ENCODE data around the gene PLCL1. TPM values are rescaled to one million over a fixed set of nuclear protein-coding genes. Genes with fewer than 3 reads are reported as not detected.

Gene PLCL1
- total RNA-seq, 2 experiments from 2014 or later: 1.6 to 1.8 TPM

GRCh38 chr2:197883354-197884032 lies 79.1 kb downstream of the PLCL1 start:
- H3K4me1 Mint-ChIP-seq: peaks cover 4% of the 10 kb centered on the region
- H3K27me3 Mint-ChIP-seq: no peaks in the 10 kb centered on the region
- ChIA-PET POLR2A (no interaction called here), CTCF (interaction anchor here (0.7 kb wide), 1 partner anchor 25 kb away, joined by 3 read pairs; no protein-coding TSS in a partner anchor)
- no peak overlapping the region for H3K4me3 Mint-ChIP-seq
- DNase-seq: no peak
- H3K36me3 Mint-ChIP-seq (ENCODE audit: low read depth): no peaks in the 10 kb centered on the region
- no peak overlapping the region for H3K27ac Mint-ChIP-seq
- H3K9me3 Mint-ChIP-seq: peaks cover 3% of the 10 kb centered on the region

- no peaks in the 10 kb centered on the region for H3K36me3 Mint-ChIP-seq (ENCODE audit: low read depth)
- H3K27me3 Mint-ChIP-seq: no peaks in the 10 kb centered on the region
- H3K27ac Mint-ChIP-seq: no peak overlapping the region
- no peak overlapping the region for H3K4me3 Mint-ChIP-seq
- peaks cover 3% of the 10 kb centered on the region for H3K9me3 Mint-ChIP-seq
- no peak for DNase-seq
- POLR2A ChIA-PET: no interaction called here
- H3K4me1 Mint-ChIP-seq: peaks cover 9% of the 10 kb centered on the region
- CTCF ChIA-PET: no interaction called here
Observed at GRCh38 chr2:197884252-197884651, 79.9 kb downstream of the PLCL1 start.

- CTCF ChIA-PET: interaction anchor here (1.4 kb wide), 1 partner anchor 16 kb away, joined by 5 read pairs; no protein-coding TSS in a partner anchor
- POLR2A ChIA-PET: no interaction called here
- H3K27me3 Mint-ChIP-seq: no peaks in the 10 kb centered on the region
Observed at GRCh38 chr2:197885126-197885525, 80.7 kb downstream of the PLCL1 start.

GRCh38 chr2:197885587-197885986 lies 81.2 kb downstream of the PLCL1 start:
- H3K36me3 Mint-ChIP-seq (ENCODE audit: low read depth): no peaks in the 10 kb centered on the region

More at GRCh38 chr2:197885126-197885525, 80.7 kb downstream of the PLCL1 start:
- H3K9me3 Mint-ChIP-seq: peaks cover 3% of the 10 kb centered on the region
- H3K4me1 Mint-ChIP-seq: peaks cover 17% of the 10 kb centered on the region
- H3K4me3 Mint-ChIP-seq: no peak overlapping the region
- no peak overlapping the region for H3K27ac Mint-ChIP-seq
- DNase-seq: no peak
- H3K36me3 Mint-ChIP-seq (ENCODE audit: low read depth): no peaks in the 10 kb centered on the region

GRCh38 chr2:197888321-197888720 lies 83.9 kb downstream of the PLCL1 start:
- peaks cover 3% of the 10 kb centered on the region for H3K36me3 Mint-ChIP-seq (ENCODE audit: low read depth)
- DNase-seq: no peak
- H3K27me3 Mint-ChIP-seq: no peaks in the 10 kb centered on the region
- no peak overlapping the region for H3K4me3 Mint-ChIP-seq
- ChIA-PET CTCF (interaction anchor here (0.6 to 1.1 kb wide), 2 partner anchors 10 to 1036 kb away, joined by 3 to 4 read pairs; no protein-coding TSS in a partner anchor), POLR2A (no interaction called here)
- H3K27ac Mint-ChIP-seq: no peak overlapping the region
- H3K4me1 Mint-ChIP-seq: peaks cover 38% of the 10 kb centered on the region
- peaks cover 3% of the 10 kb centered on the region for H3K9me3 Mint-ChIP-seq

More at GRCh38 chr2:197885587-197885986, 81.2 kb downstream of the PLCL1 start:
- Mint-ChIP-seq H3K9me3 (peaks cover 3% of the 10 kb centered on the region), H3K4me3 (no peak overlapping the region), H3K27ac (no peak overlapping the region), H3K4me1 (peaks cover 17% of the 10 kb centered on the region), H3K27me3 (no peaks in the 10 kb centered on the region)
- ChIA-PET POLR2A (no interaction called here), CTCF (interaction anchor here (1.4 kb wide), 1 partner anchor 17 kb away, joined by 5 read pairs; no protein-coding TSS in a partner anchor)
- DNase-seq: no peak

GRCh38 chr2:197889041-197889440 lies 84.6 kb downstream of the PLCL1 start:
- peaks cover 3% of the 10 kb centered on the region for H3K9me3 Mint-ChIP-seq
- no peaks in the 10 kb centered on the region for H3K27me3 Mint-ChIP-seq
- peak; percentile 49 for DNase-seq
- H3K27ac Mint-ChIP-seq: peak overlapping the region; percentile 90
- H3K4me3 Mint-ChIP-seq: peak overlapping the region; percentile 18
- peaks cover 46% of the 10 kb centered on the region for H3K4me1 Mint-ChIP-seq
- H3K36me3 Mint-ChIP-seq (ENCODE audit: low read depth): peaks cover 3% of the 10 kb centered on the region
- ChIA-PET CTCF (interaction anchor here (1.1 to 1.3 kb wide), 3 partner anchors 11 to 32 kb away, joined by 3 read pairs; no protein-coding TSS in a partner anchor), POLR2A (no interaction called here)

GRCh38 chr2:197890168-197890567 lies 85.8 kb downstream of the PLCL1 start:
- POLR2A ChIA-PET: no interaction called here
- Mint-ChIP-seq H3K27ac (no peak overlapping the region), H3K4me3 (no peak overlapping the region), H3K9me3 (peaks cover 3% of the 10 kb centered on the region), H3K36me3 (ENCODE audit: low read depth) (peaks cover 4% of the 10 kb centered on the region), H3K4me1 (peaks cover 51% of the 10 kb centered on the region), H3K27me3 (no peaks in the 10 kb centered on the region)
- DNase-seq: no peak
- CTCF ChIA-PET: interaction anchor here (1.3 kb wide), 3 partner anchors 9 to 50 kb away, joined by 3 read pairs; no protein-coding TSS in a partner anchor

GRCh38 chr2:197891897-197892442 lies 87.6 kb downstream of the PLCL1 start:
- peak overlapping the region; percentile 86 for H3K27ac Mint-ChIP-seq
- no peak for DNase-seq
- H3K27me3 Mint-ChIP-seq: no peaks in the 10 kb centered on the region
- peak overlapping the region; percentile 43 for H3K4me3 Mint-ChIP-seq
- H3K36me3 Mint-ChIP-seq (ENCODE audit: low read depth): peaks cover 4% of the 10 kb centered on the region
- CTCF ChIA-PET: interaction anchor here (0.7 to 1.1 kb wide), 6 partner anchors 11 to 220 kb away, joined by 3 to 5 read pairs (median 3); no protein-coding TSS in a partner anchor
- H3K9me3 Mint-ChIP-seq: no peaks in the 10 kb centered on the region
- H3K4me1 Mint-ChIP-seq: peaks cover 51% of the 10 kb centered on the region
- POLR2A ChIA-PET: no interaction called here

GRCh38 chr2:197893403-197894177 lies 89.2 kb downstream of the PLCL1 start:
- Mint-ChIP-seq H3K9me3 (no peaks in the 10 kb centered on the region), H3K36me3 (ENCODE audit: low read depth) (peaks cover 4% of the 10 kb centered on the region), H3K27ac (peak overlapping the region; percentile 86), H3K27me3 (no peaks in the 10 kb centered on the region), H3K4me1 (peaks cover 47% of the 10 kb centered on the region), H3K4me3 (peak overlapping the region; percentile 25)
- peak; percentile 10 for DNase-seq
- CTCF ChIA-PET: interaction anchor here (0.7 to 1.2 kb wide), 4 partner anchors 9 to 65 kb away, joined by 3 to 4 read pairs (median 4); no protein-coding TSS in a partner anchor
- POLR2A ChIA-PET: interaction anchor here (0.7 kb wide), 1 partner anchor 189 kb away, joined by 4 read pairs; the partner anchor contains the start of gene MARS2

GRCh38 chr2:197894751-197895274 lies 90.4 kb downstream of the PLCL1 start:
- Mint-ChIP-seq H3K27me3 (no peaks in the 10 kb centered on the region), H3K9me3 (peaks cover under 1% of the 10 kb centered on the region), H3K4me3 (no peak overlapping the region), H3K27ac (no peak overlapping the region), H3K4me1 (peaks cover 38% of the 10 kb centered on the region), H3K36me3 (ENCODE audit: low read depth) (peaks cover 4% of the 10 kb centered on the region)
- ChIA-PET POLR2A (no interaction called here), CTCF (interaction anchor here (1.0 to 1.2 kb wide), 2 partner anchors 8 to 64 kb away, joined by 4 read pairs; no protein-coding TSS in a partner anchor)
- no peak for DNase-seq

GRCh38 chr2:197897960-197898678 lies 93.7 kb downstream of the PLCL1 start:
- H3K4me1 Mint-ChIP-seq: peaks cover 15% of the 10 kb centered on the region
- ChIA-PET POLR2A (no interaction called here), CTCF (interaction anchor here (0.6 kb wide), 1 partner anchor 10 kb away, joined by 3 read pairs; no protein-coding TSS in a partner anchor)
- peaks cover 1% of the 10 kb centered on the region for H3K36me3 Mint-ChIP-seq (ENCODE audit: low read depth)
- H3K9me3 Mint-ChIP-seq: peaks cover 3% of the 10 kb centered on the region
- H3K27ac Mint-ChIP-seq: no peak overlapping the region
- H3K4me3 Mint-ChIP-seq: no peak overlapping the region
- H3K27me3 Mint-ChIP-seq: peaks cover 9% of the 10 kb centered on the region
- DNase-seq: no peak

GRCh38 chr2:197904446-197904845 lies 100.1 kb downstream of the PLCL1 start:
- ChIA-PET POLR2A (no interaction called here), CTCF (no interaction called here)
- H3K4me3 Mint-ChIP-seq: no peak overlapping the region
- H3K36me3 Mint-ChIP-seq (ENCODE audit: low read depth): peaks cover 7% of the 10 kb centered on the region
- peaks cover 22% of the 10 kb centered on the region for H3K27me3 Mint-ChIP-seq
- no peak overlapping the region for H3K27ac Mint-ChIP-seq
- peaks cover 3% of the 10 kb centered on the region for H3K9me3 Mint-ChIP-seq
- peaks cover 9% of the 10 kb centered on the region for H3K4me1 Mint-ChIP-seq
- DNase-seq: peak; percentile 39

All from activated CD4-positive, alpha-beta T cell treated with anti-CD3 and anti-CD28 coated beads, Interleukin-2, amount 10 ng/mL, durations not matched to agents 7 days and 5 days (primary cell).